B cell (primary cell): ENCODE measurements around the gene TFE3.

ENCODE experiments used
- CTCF ChIP-seq: fragments of 200-600 bp; IDR thresholded peaks from one replicate; pipeline ENCODE4 v1.8.0; 2022; ENCODE audit warnings: antibody characterized with exemption, mild to moderate bottlenecking
- EZH2 ChIP-seq: IDR thresholded peaks from 2 replicates; pipeline ENCODE4 v1.6.1; 2012; ENCODE audit warnings: borderline replicate concordance, low read depth, mild to moderate bottlenecking, moderate library complexity, low read length; ENCODE audit not compliant: insufficient read depth, poor library complexity, severe bottlenecking

GRCh38 chrX:48989483-48989882, 53.7 kb downstream of the TFE3 start:
- TF ChIP-seq CTCF (no peak), EZH2 (no peak)
